ENCODE results near the gene FOXN4. TPM values are rescaled to one million over a fixed set of nuclear protein-coding genes. Genes with fewer than 3 reads are reported as not detected.

Gene FOXN4
- polyA plus RNA-seq, 1 donor from 2014 or later = not detected

GRCh38 chr12:109293106-109293505 lies 16.0 kb downstream of the FOXN4 start:
- no peak overlapping the region for H3K27ac Mint-ChIP-seq
- peaks cover 19% of the 10 kb centered on the region for H3K27me3 Mint-ChIP-seq
- peaks cover 0 to 2% (median 0%) of the 10 kb centered on the region in 3 donors for H3K9me3 Mint-ChIP-seq
- no peaks in the 10 kb centered on the region for H3K36me3 Mint-ChIP-seq
- no peak overlapping the region for H3K4me3 Mint-ChIP-seq
- H3K4me1 Mint-ChIP-seq = no peaks in the 10 kb centered on the region

- no peaks in the 10 kb centered on the region for H3K4me1 Mint-ChIP-seq
- peaks cover 0 to 2% (median 0%) of the 10 kb centered on the region in 3 donors for H3K9me3 Mint-ChIP-seq
- H3K27me3 Mint-ChIP-seq = peaks cover 22% of the 10 kb centered on the region
- no peaks in the 10 kb centered on the region for H3K36me3 Mint-ChIP-seq
- no peak overlapping the region for H3K27ac Mint-ChIP-seq
- no peak overlapping the region for H3K4me3 Mint-ChIP-seq
These were observed 16.8 kb downstream of the FOXN4 start for GRCh38 chr12:109292342-109292711.

- no peak overlapping the region for H3K27ac Mint-ChIP-seq
- peaks cover 0 to 2% (median 0%) of the 10 kb centered on the region in 3 donors for H3K9me3 Mint-ChIP-seq
- peaks cover 20% of the 10 kb centered on the region for H3K27me3 Mint-ChIP-seq
- H3K36me3 Mint-ChIP-seq = no peaks in the 10 kb centered on the region
- no peaks in the 10 kb centered on the region for H3K4me1 Mint-ChIP-seq
- no peak overlapping the region for H3K4me3 Mint-ChIP-seq
These were observed 17.4 kb downstream of the FOXN4 start for GRCh38 chr12:109291521-109292341.

GRCh38 chr12:109291117-109291516 lies 18.0 kb downstream of the FOXN4 start:
- Mint-ChIP-seq H3K27ac (no peak overlapping the region), H3K9me3 (peaks cover 0 to 2% (median 0%) of the 10 kb centered on the region in 3 donors), H3K4me3 (no peak overlapping the region), H3K36me3 (no peaks in the 10 kb centered on the region), H3K4me1 (no peaks in the 10 kb centered on the region), H3K27me3 (peaks cover 20% of the 10 kb centered on the region)

GRCh38 chr12:109290061-109290460 lies 19.0 kb downstream of the FOXN4 start:
- Mint-ChIP-seq H3K36me3 (no peaks in the 10 kb centered on the region), H3K9me3 (peaks cover 0 to 2% (median 0%) of the 10 kb centered on the region in 3 donors), H3K27ac (no peak overlapping the region), H3K4me1 (no peaks in the 10 kb centered on the region), H3K4me3 (no peak overlapping the region), H3K27me3 (peaks cover 19% of the 10 kb centered on the region)

GRCh38 chr12:109289551-109289950 lies 19.5 kb downstream of the FOXN4 start:
- peaks cover 19% of the 10 kb centered on the region for H3K27me3 Mint-ChIP-seq
- H3K27ac Mint-ChIP-seq = no peak overlapping the region
- H3K9me3 Mint-ChIP-seq = peaks cover 0 to 2% (median 0%) of the 10 kb centered on the region in 3 donors
- no peak overlapping the region for H3K4me3 Mint-ChIP-seq
- no peaks in the 10 kb centered on the region for H3K36me3 Mint-ChIP-seq
- no peaks in the 10 kb centered on the region for H3K4me1 Mint-ChIP-seq

- Mint-ChIP-seq H3K27me3 (peaks cover 19% of the 10 kb centered on the region), H3K36me3 (no peaks in the 10 kb centered on the region), H3K4me1 (no peaks in the 10 kb centered on the region)
These were observed 20.1 kb downstream of the FOXN4 start for GRCh38 chr12:109289004-109289403.

GRCh38 chr12:109288571-109288970 lies 20.5 kb downstream of the FOXN4 start:
- Mint-ChIP-seq H3K4me3 (no peak overlapping the region), H3K9me3 (peaks cover 0 to 2% (median 0%) of the 10 kb centered on the region in 3 donors), H3K27me3 (peaks cover 19% of the 10 kb centered on the region), H3K27ac (no peak overlapping the region), H3K36me3 (no peaks in the 10 kb centered on the region), H3K4me1 (no peaks in the 10 kb centered on the region)

More at GRCh38 chr12:109289004-109289403, 20.1 kb downstream of the FOXN4 start:
- peaks cover 0 to 2% (median 0%) of the 10 kb centered on the region in 3 donors for H3K9me3 Mint-ChIP-seq
- no peak overlapping the region for H3K4me3 Mint-ChIP-seq
- H3K27ac Mint-ChIP-seq = no peak overlapping the region

GRCh38 chr12:109287811-109288469 lies 21.1 kb downstream of the FOXN4 start:
- Mint-ChIP-seq H3K27ac (no peak overlapping the region), H3K4me3 (no peak overlapping the region), H3K9me3 (peaks cover 0 to 2% (median 0%) of the 10 kb centered on the region in 3 donors), H3K4me1 (no peaks in the 10 kb centered on the region), H3K27me3 (peaks cover 16% of the 10 kb centered on the region), H3K36me3 (no peaks in the 10 kb centered on the region)

GRCh38 chr12:109287181-109287580 lies 21.9 kb downstream of the FOXN4 start:
- Mint-ChIP-seq H3K9me3 (no peaks in the 10 kb centered on the region), H3K4me3 (no peak overlapping the region), H3K4me1 (no peaks in the 10 kb centered on the region), H3K27me3 (peaks cover 15% of the 10 kb centered on the region), H3K36me3 (no peaks in the 10 kb centered on the region), H3K27ac (no peak overlapping the region)

GRCh38 chr12:109286652-109287051 lies 22.4 kb downstream of the FOXN4 start:
- Mint-ChIP-seq H3K9me3 (no peaks in the 10 kb centered on the region), H3K4me1 (no peaks in the 10 kb centered on the region), H3K27me3 (peaks cover 13% of the 10 kb centered on the region), H3K36me3 (no peaks in the 10 kb centered on the region), H3K27ac (no peak overlapping the region), H3K4me3 (no peak overlapping the region)

- H3K27ac Mint-ChIP-seq = no peak overlapping the region
- H3K36me3 Mint-ChIP-seq = no peaks in the 10 kb centered on the region
- H3K9me3 Mint-ChIP-seq = no peaks in the 10 kb centered on the region
- no peaks in the 10 kb centered on the region for H3K4me1 Mint-ChIP-seq
- peaks cover 10% of the 10 kb centered on the region for H3K27me3 Mint-ChIP-seq
- no peak overlapping the region for H3K4me3 Mint-ChIP-seq
These were observed 22.8 kb downstream of the FOXN4 start for GRCh38 chr12:109286252-109286651.

- H3K27ac Mint-ChIP-seq = no peak overlapping the region
- H3K27me3 Mint-ChIP-seq = peaks cover 4% of the 10 kb centered on the region
- no peaks in the 10 kb centered on the region for H3K36me3 Mint-ChIP-seq
- peaks cover 0 to 1% (median 0%) of the 10 kb centered on the region in 3 donors for H3K4me1 Mint-ChIP-seq
- no peaks in the 10 kb centered on the region for H3K9me3 Mint-ChIP-seq
- H3K4me3 Mint-ChIP-seq = no peak overlapping the region
These were observed 24.7 kb downstream of the FOXN4 start for GRCh38 chr12:109284392-109284791.

- Mint-ChIP-seq H3K27me3 (peaks cover 1% of the 10 kb centered on the region), H3K27ac (no peak overlapping the region), H3K9me3 (no peaks in the 10 kb centered on the region), H3K4me1 (peaks cover 0 to 1% (median 0%) of the 10 kb centered on the region in 3 donors), H3K4me3 (no peak overlapping the region), H3K36me3 (no peaks in the 10 kb centered on the region)
These were observed 27.6 kb downstream of the FOXN4 start for GRCh38 chr12:109281452-109281851.

- Mint-ChIP-seq H3K27ac (no peak overlapping the region), H3K4me1 (peaks cover 0 to 1% (median 0%) of the 10 kb centered on the region in 3 donors), H3K27me3 (peaks cover 1% of the 10 kb centered on the region), H3K36me3 (peaks cover 2% of the 10 kb centered on the region), H3K9me3 (no peaks in the 10 kb centered on the region), H3K4me3 (no peak overlapping the region)
These were observed 29.6 kb downstream of the FOXN4 start for GRCh38 chr12:109279525-109279924.
